ELR (cell line): ENCODE data around the gene MGAT5.
A peak's percentile ranks its signal among the peaks of the same experiment; 100 is the strongest.

ENCODE experiments used
- DNase-seq: peaks from one replicate; pipeline ENCODE4 v3.0.0-alpha.2; 2015; ENCODE audit warnings: low read depth

MGAT5 gene

GRCh38 chr2:134401081-134401497 lies 147.2 kb downstream of the MGAT5 start:
- no peak for DNase-seq

- DNase-seq: no peak
Observed at GRCh38 chr2:134401789-134402188, 147.9 kb downstream of the MGAT5 start.

- DNase-seq: no peak
Observed at GRCh38 chr2:134402410-134402809, 148.5 kb downstream of the MGAT5 start.

- DNase-seq: peak; percentile 47
Observed at GRCh38 chr2:134405611-134406081, 151.8 kb downstream of the MGAT5 start.

GRCh38 chr2:134406311-134406710 lies 152.4 kb downstream of the MGAT5 start:
- no peak for DNase-seq

GRCh38 chr2:134406736-134407135 lies 152.9 kb downstream of the MGAT5 start:
- no peak for DNase-seq

GRCh38 chr2:134407154-134407890 lies 153.4 kb downstream of the MGAT5 start:
- DNase-seq: no peak

GRCh38 chr2:134408386-134408785 lies 154.5 kb downstream of the MGAT5 start:
- peak; percentile 90 for DNase-seq

GRCh38 chr2:134408791-134409190 lies 154.9 kb downstream of the MGAT5 start:
- peak; percentile 83 for DNase-seq

- DNase-seq: no peak
Observed at GRCh38 chr2:134410006-134410405, 156.1 kb downstream of the MGAT5 start.

- DNase-seq: peak; percentile 57
Observed at GRCh38 chr2:134410831-134411231, 157.0 kb downstream of the MGAT5 start.

- DNase-seq: no peak
Observed at GRCh38 chr2:134411279-134411827, 157.5 kb downstream of the MGAT5 start.

GRCh38 chr2:134411828-134412638 lies 158.2 kb downstream of the MGAT5 start:
- DNase-seq: peak; percentile 84

- DNase-seq: no peak
Observed at GRCh38 chr2:134412639-134412999, 158.7 kb downstream of the MGAT5 start.

GRCh38 chr2:134413430-134413829 lies 159.6 kb downstream of the MGAT5 start:
- peak; percentile 64 for DNase-seq

- DNase-seq: no peak
Observed at GRCh38 chr2:134413912-134414311, 160.0 kb downstream of the MGAT5 start.

GRCh38 chr2:134416018-134416417 lies 162.1 kb downstream of the MGAT5 start:
- no peak for DNase-seq

GRCh38 chr2:134416637-134417036 lies 162.8 kb downstream of the MGAT5 start:
- DNase-seq: no peak

GRCh38 chr2:134417968-134418582 lies 164.2 kb downstream of the MGAT5 start:
- DNase-seq: no peak

- no peak for DNase-seq
Observed at GRCh38 chr2:134420259-134420658, 166.4 kb downstream of the MGAT5 start.

GRCh38 chr2:134420920-134421319 lies 167.0 kb downstream of the MGAT5 start:
- DNase-seq: no peak

GRCh38 chr2:134421556-134422328 lies 167.9 kb downstream of the MGAT5 start:
- no peak for DNase-seq
